T-helper 17 cell (primary cell): Measurements from ENCODE around the gene PDPK1. TPM values are rescaled to one million over a fixed set of nuclear protein-coding genes. Genes with fewer than 3 reads are reported as not detected.

Experiments used
- ATAC-seq: fragments of 150-1000 bp; cut with Tn5 transposase; 2 replicates; pipeline ENCODE4 v1.10.0; 2021; ENCODE audit warnings: mild to moderate bottlenecking, moderate library complexity
- DNase-seq, 3 donors: peaks; one replicate each; pipeline versions ENCODE4 v3.0.0 to v3.0.0-alpha.2; 2020 to 2021
- H3K9me3 ChIP-seq: one replicate; pipeline ENCODE4 v1.7.0; 2013; ENCODE audit warnings: low read length, mild to moderate bottlenecking; ENCODE audit not compliant: control insufficient read depth, poor library complexity, severe bottlenecking
- H3K27ac Mint-ChIP-seq: one replicate; pipeline ENCODE4 v1.8.0; 2022; ENCODE audit warnings: mild to moderate bottlenecking, moderate library complexity, mixed read lengths
- H3K27me3 Mint-ChIP-seq: one replicate; pipeline ENCODE4 v1.8.0; 2022; ENCODE audit warnings: mixed read lengths
- H3K36me3 Mint-ChIP-seq: one replicate; pipeline ENCODE4 v1.8.0; 2022; ENCODE audit warnings: low read depth, mixed read lengths
- H3K4me1 Mint-ChIP-seq: one replicate; pipeline ENCODE4 v1.8.0; 2022; ENCODE audit warnings: mild to moderate bottlenecking, mixed read lengths
- H3K4me3 Mint-ChIP-seq: one replicate; pipeline ENCODE4 v1.8.0; 2022; ENCODE audit warnings: mild to moderate bottlenecking, moderate library complexity, mixed read lengths
- total RNA-seq, 4 donors: library from RNA in 2 of 4; stranded (reverse) in 2 of 4; gene quantifications; one replicate each; pipeline ENCODE4 v1.2.3 and lab custom pipeline; 2022 to 2026

Gene PDPK1
- total RNA-seq, 2 donors from 2014 or later, result 65.5 to 69.7 TPM

DNA sequence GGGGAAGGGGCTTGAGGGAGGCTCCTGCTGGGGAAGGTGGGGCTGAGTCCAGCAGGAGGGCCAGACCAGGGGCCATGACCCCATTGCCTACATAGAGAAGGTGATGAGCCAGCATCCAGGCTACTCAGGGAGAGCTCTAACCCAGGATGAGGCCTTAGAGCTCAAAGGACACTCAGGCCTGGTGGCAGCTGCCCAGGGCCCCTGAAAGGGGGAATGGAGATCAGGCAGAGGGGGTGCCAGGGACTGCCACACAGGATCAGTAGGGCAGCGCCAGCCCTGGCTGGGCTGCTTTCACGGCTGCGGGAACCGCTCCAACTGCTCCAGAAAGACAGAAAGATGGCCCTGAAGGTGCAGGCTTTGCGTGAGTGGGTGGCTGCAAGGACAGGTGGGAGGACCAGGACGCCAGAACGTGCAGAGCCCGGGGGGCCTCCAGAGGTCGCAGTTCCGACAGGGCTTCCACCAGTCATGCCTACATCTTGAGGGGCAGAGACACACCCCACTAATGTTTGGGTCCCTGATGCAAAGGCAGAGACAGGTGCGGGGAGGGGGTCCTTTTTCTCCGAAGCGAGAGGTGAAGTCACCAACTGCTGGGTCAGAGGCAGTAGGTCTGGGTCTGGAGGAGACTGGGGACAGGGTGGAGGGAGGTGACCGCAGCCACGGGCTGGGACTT lies 25.0 kb upstream of the PDPK1 start:
- Mint-ChIP-seq H3K27ac (peak overlapping the region; percentile 95), H3K36me3 (peaks cover 4% of the 10 kb centered on the region), H3K27me3 (no peaks in the 10 kb centered on the region), H3K4me1 (peaks cover 48% of the 10 kb centered on the region), H3K4me3 (peak overlapping the region; percentile 93)
- H3K9me3 ChIP-seq, result no peaks in the 10 kb centered on the region
- ATAC-seq, result no peak
- no peak for DNase-seq

DNA sequence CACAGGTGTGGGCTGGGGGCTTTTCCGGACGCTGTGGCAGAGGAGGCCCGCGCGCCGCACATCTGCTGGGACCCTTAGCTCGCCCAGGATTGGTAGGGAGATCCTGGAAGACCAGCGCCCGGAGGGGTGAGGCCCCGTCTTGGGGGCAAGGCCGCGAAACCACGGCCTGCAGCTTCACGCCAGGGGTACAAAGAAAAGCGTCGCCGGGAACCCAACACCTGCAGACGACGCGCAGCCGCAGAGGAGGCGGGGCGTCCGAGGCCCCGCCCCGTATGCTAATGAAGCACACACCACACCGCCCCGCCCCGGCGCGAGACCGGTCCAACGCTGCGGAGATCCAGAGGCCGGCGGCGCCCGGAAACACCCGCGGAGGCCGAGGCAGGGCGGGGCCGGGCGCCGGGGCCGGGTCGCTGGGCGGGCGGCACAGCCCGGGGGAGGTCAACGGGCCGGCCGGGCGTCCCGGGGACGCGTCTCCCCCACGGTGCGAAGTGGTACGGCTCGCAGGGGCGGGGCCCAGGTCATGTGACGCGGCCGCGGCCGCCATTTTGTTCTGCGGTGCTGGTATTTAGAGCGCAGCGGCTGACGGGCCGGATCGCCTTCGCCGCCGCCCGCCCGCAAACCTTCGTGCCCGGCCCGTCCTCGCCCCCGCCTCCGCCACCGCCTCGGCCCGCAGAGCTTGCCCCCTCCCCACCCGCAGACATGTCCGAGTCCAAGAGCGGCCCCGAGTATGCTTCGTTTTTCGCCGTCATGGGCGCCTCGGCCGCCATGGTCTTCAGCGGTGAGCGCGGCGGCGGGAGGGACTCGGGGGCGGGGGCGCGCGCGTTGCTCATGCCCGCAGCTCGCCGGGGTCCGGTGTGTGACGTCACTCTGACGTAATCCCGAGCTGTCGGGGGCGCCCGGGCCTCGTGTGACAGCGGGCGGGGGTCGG lies 24.2 kb upstream of the PDPK1 start, which contains the start of gene ATP6V0C:
Gene ATP6V0C, plus strand, starts transcription at position 548 of the 928 bp plus-strand sequence. Its CDS starts 152 bp downstream, at position 700.
- H3K4me3 Mint-ChIP-seq, result peak within 1 kb of the TSS; percentile 93
- H3K36me3 Mint-ChIP-seq, result peaks cover 4% of the 10 kb centered on the region
- peaks cover 48% of the 10 kb centered on the region for H3K4me1 Mint-ChIP-seq

DNA sequence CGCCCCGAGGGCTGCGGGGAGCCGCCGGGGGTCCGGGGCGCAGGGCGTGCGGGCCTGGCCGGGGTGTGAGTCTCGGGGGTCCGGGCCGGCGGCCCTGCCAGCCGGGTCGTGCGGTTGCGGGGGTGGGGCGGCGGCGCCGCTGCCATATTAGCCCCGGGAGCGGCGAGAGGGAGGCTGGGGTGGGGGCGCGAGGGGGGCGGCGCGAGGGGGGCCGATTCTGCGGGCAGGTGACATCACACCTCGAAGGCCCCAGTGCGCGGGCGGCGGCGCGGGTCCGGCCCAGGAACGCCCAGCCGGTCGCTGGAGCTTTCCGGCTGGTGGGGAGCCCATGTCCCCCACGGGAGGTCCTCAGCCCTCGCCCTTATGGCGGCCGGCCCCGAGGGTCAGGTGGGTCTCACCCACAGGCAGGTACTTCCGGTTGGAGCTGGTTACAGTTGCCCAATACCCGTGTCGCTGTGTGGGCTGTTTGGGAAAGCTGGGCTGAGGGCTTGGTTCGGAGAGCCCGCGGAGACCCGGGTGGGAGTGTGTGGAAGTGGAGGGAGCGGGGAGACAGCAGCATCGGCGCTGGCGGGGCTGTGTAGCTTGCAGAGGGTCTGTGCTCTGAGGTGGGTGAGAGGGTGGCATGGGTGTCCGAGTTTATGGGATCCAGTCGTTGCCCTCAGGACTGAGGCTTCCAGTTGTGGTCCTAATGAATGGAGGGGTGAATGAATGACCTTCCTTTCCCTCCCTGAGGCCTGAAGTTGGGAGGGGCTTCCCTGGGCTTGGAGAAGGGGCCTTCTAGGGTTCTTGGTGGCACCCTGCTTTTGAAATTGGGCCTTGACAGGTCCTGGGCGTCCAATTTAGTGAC lies 23.3 kb upstream of the PDPK1 start:
- H3K4me3 Mint-ChIP-seq, result peak overlapping the region; percentile 93
- H3K27me3 Mint-ChIP-seq, result no peaks in the 10 kb centered on the region
- DNase-seq (peak in 2 of 3 donors; percentile 41 to 45), ATAC-seq (no peak)
- H3K27ac Mint-ChIP-seq, result peak overlapping the region; percentile 95
- H3K4me1 Mint-ChIP-seq, result peaks cover 52% of the 10 kb centered on the region
- H3K9me3 ChIP-seq, result no peaks in the 10 kb centered on the region
- peaks cover 4% of the 10 kb centered on the region for H3K36me3 Mint-ChIP-seq

More for the DNA sequence above, 24.2 kb upstream of the PDPK1 start, which contains the start of gene ATP6V0C:
- no peaks in the 10 kb centered on the region for H3K9me3 ChIP-seq
- DNase-seq, result peak; percentile 83 to 89 (median 86)
- peak; percentile 87 for ATAC-seq
- no peaks in the 10 kb centered on the region for H3K27me3 Mint-ChIP-seq
- H3K27ac Mint-ChIP-seq, result peak within 1 kb of the TSS; percentile 95

DNA sequence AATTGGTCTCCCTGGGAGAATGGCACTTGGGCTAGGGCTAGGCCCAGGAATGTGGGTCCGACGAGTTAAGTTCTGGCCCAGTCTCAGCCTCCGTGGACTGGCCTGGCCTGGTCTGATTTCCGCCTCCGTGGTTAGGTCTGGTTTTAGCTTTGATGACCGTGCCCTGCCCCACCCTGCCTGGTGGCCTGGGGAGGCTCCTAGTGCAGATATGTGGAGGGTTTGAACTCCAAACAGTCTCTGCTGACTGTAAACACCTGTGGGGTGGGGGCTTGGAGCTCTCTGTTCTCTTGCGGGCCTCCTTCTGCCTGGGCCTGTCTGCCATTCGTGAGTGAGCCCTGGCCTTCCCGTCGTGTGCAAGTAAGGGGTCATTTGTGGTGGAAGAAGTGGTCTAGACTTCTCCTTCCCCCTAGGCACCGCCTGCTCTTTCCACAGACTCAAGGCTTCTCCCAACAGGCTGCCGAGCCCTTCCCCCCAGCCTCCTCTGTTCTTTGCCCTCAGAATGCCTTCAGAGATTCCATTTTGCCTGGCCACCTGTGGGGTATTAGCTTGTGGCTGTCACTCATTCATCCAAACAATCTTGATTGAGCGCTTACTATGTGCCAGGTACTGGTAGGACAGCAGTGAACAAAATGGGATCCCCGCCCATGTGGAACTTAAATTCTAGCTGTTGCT lies 22.5 kb upstream of the PDPK1 start:
- Mint-ChIP-seq H3K27ac (peak overlapping the region; percentile 95), H3K36me3 (peaks cover 6% of the 10 kb centered on the region), H3K27me3 (no peaks in the 10 kb centered on the region), H3K4me3 (peak overlapping the region; percentile 93), H3K4me1 (peaks cover 55% of the 10 kb centered on the region)
- H3K9me3 ChIP-seq, result no peaks in the 10 kb centered on the region
- ATAC-seq (no peak), DNase-seq (no peak)

DNA sequence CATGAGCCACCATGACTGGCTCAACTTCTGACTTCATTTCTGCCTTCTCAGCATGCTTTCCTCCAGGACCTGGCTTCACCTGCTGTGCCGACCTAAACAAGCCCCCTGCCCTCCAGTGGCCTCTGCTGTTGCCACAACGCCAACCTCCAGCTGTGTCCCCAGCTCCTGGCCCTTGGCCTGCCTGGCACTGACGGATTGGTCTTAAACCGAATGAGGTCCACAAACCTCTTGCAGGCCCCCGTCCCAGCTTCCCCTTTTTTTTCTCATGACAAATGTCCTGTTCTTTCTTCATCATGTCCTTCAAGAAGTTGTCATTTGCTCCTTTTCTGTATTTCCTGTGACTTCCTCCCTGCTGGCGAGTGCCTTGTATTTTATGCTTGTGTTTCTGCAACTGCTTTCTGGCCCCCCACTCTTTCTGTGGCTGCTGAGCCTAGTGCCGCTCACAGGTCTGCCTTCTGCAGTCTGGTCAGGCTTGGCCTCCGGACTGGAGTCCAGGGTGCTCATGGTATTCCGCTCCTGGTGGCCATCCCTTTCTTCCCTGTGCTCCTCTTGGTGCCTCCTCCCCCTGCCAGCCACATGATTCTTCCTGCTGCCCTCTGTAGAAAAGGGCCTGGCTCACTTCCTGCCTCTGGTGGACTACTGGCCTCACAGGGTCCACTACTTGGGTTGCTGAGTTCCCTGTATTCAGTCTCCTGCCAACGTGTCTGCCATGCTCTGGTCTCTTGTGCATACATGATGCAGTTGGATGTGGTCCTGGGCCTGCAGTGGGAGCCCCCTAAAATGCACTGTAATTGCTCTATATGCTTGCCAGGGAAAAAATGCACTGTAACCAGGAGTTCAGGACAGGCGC lies 21.2 kb upstream of the PDPK1 start:
- peak overlapping the region; percentile 93 for H3K4me3 Mint-ChIP-seq
- ATAC-seq (no peak), DNase-seq (no peak)
- peaks cover 6% of the 10 kb centered on the region for H3K36me3 Mint-ChIP-seq
- no peaks in the 10 kb centered on the region for H3K27me3 Mint-ChIP-seq
- H3K4me1 Mint-ChIP-seq, result peaks cover 53% of the 10 kb centered on the region
- peak overlapping the region; percentile 95 for H3K27ac Mint-ChIP-seq
- no peaks in the 10 kb centered on the region for H3K9me3 ChIP-seq

DNA sequence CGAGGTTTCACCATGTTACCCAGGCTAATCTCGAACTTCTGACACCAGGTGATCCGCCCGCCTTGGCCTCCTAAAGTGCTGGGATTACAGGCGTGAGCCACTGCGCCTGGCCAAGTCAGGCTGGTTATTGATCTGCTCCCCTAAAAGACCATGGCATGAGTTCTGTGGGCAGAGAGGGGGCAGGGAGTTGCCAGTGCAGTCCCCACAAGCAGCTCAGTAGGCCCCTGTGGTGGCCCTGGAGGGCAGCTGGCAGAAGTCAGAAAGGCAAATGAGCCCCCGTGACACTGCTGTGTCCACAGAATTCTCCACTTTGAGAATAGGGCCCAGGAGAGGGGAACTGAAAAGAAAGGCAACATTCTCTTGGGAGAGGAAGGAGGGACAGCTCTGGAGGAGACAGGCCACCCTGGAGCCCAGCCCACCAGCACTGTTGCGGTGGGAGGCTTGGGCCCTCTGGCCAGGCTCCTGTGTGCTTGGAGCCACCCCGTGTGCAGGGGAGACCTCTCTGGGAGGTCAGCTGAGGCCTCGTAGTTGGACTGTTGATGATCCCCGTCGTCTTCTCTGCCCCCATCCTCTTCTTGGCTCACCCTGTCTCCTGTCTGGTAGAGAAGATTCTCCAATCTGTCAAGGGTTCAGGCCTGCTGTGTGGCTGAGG lies 19.7 kb upstream of the PDPK1 start:
- ATAC-seq (no peak), DNase-seq (no peak)
- Mint-ChIP-seq H3K4me3 (peak overlapping the region; percentile 19), H3K27me3 (no peaks in the 10 kb centered on the region), H3K4me1 (peaks cover 44% of the 10 kb centered on the region), H3K36me3 (peaks cover 6% of the 10 kb centered on the region), H3K27ac (peak overlapping the region; percentile 95)
- no peaks in the 10 kb centered on the region for H3K9me3 ChIP-seq

DNA sequence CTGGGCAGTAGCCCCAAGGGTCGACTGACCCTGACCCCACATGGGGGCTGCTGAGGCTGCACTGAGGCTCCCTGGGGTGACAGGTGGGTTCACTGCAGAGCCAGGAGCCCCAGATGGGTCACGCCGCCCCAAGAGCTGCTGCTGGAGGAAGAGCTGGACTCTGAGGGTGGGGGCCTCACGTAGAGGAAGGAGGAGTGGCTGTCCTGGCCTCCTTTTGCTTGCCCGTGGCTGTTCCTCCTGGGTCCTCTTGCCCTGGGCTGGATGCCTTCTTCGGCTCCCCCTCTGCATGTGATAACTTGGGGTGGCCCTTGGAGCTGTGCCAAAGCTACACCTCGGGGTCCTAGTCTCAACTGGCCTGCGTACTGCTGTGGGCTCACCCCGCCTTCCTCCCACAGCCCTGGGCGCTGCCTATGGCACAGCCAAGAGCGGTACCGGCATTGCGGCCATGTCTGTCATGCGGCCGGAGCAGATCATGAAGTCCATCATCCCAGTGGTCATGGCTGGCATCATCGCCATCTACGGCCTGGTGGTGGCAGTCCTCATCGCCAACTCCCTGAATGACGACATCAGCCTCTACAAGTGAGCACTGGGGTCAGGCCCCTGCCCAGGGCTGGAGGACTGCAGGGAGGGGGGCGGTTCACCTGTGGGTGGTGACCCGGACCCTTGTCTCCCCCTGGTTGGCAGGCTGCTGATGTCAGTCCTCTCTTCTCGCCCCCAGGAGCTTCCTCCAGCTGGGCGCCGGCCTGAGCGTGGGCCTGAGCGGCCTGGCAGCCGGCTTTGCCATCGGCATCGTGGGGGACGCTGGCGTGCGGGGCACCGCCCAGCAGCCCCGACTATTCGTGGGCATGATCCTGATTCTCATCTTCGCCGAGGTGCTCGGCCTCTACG lies 18.8 kb upstream of the PDPK1 start:
- H3K4me3 Mint-ChIP-seq, result peak overlapping the region; percentile 88
- H3K9me3 ChIP-seq, result no peaks in the 10 kb centered on the region
- H3K36me3 Mint-ChIP-seq, result peaks cover 6% of the 10 kb centered on the region
- DNase-seq (no peak), ATAC-seq (no peak)
- H3K4me1 Mint-ChIP-seq, result peaks cover 46% of the 10 kb centered on the region
- no peaks in the 10 kb centered on the region for H3K27me3 Mint-ChIP-seq
- peak overlapping the region; percentile 91 for H3K27ac Mint-ChIP-seq

DNA sequence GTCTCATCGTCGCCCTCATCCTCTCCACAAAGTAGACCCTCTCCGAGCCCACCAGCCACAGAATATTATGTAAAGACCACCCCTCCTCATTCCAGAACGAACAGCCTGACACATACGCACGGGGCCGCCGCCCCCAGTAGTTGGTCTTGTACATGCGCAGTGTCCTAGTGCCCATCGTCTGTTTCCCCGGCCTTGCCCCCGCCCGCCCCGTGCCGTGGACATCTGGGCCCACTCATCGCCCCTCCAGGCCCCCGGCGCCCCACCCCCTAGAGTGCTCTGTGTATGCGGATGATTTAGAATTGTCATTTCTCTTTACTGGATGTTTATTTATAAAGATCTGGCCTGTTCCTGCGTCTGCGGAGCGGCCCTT lies 18.1 kb upstream of the PDPK1 start:
- no peak for ATAC-seq
- no peak for DNase-seq
- Mint-ChIP-seq H3K4me1 (peaks cover 46% of the 10 kb centered on the region), H3K36me3 (peaks cover 9% of the 10 kb centered on the region), H3K4me3 (peak overlapping the region; percentile 88), H3K27me3 (no peaks in the 10 kb centered on the region), H3K27ac (peak overlapping the region; percentile 91)
- H3K9me3 ChIP-seq, result no peaks in the 10 kb centered on the region

DNA sequence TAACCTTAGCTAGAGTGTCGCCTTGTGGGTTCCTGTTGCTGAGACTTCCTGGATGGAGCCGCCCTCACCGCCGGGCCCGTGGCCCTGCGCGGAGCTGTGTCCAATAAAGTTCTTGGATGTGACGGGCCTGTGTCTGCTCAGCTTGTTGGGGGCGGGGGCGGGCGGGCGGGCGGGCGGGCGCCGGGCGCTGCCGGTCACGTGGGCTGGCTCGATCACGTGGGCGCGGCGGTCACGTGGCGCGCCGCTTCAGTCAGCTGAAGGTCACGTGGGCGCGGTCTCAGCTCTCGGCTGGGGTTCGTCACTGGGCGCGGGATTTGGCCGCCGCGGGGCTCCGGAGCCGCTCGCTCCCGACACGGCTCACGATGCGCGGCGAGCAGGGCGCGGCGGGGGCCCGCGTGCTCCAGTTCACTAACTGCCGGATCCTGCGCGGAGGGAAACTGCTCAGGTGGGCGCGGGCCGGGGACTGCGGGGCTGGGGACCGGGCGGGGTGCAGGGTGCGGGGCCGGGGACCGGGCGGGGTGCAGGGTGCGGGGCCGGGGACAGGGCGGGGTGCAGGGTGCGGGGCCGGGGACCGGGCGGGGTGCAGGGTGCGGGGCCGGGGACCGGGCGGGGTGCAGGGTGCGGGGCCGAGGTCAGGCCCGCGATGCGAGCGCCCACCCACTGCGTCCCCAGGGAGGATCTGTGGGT lies 17.6 kb upstream of the PDPK1 start, which contains the start of gene AMDHD2:
Gene AMDHD2, plus strand, starts transcription at position 275 of the 687 bp plus-strand sequence. Its CDS starts 88 bp downstream, at position 363.
- H3K36me3 Mint-ChIP-seq, result peaks cover 9% of the 10 kb centered on the region
- H3K4me3 Mint-ChIP-seq, result peak within 1 kb of the TSS; percentile 92
- ATAC-seq, result peak; percentile 62
- H3K27me3 Mint-ChIP-seq, result no peaks in the 10 kb centered on the region
- H3K9me3 ChIP-seq, result no peaks in the 10 kb centered on the region
- DNase-seq, result peak; percentile 83 to 89 (median 87)
- peak within 1 kb of the TSS; percentile 91 for H3K27ac Mint-ChIP-seq
- H3K4me1 Mint-ChIP-seq, result peaks cover 44% of the 10 kb centered on the region

DNA sequence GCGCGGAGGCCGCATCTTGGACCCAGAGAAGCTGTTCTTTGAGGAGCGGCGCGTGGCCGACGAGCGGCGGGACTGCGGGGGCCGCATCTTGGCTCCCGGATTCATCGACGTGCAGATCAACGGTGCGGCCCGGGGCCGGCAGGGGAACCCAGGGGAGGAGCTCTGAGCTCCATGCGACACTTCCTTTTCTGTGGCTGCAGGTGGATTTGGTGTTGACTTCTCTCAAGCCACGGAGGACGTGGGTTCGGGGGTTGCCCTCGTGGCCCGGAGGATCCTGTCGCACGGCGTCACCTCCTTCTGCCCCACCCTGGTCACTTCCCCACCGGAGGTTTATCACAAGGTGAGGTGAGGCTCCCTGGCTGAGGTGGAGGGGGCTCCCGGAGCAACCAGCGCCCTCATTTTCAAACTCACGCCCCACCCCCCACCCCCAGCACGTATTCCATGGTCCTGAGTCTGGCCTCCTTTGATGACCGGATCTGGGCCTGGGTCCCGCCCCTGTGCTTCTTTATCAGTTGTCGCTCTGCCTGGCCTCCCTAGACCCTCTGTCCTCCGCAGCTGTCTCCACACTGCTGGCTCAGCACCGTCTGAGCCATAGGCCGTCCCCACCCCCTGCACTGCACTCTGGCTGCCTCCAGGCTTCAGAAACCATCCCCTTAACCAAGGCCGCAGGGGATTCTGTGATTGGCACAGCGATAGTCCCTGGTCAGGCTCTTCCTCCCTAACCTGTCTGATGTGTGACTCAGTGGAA lies 16.9 kb upstream of the PDPK1 start:
- ATAC-seq, result peak; percentile 84
- peak; percentile 58 to 73 (median 64) for DNase-seq
- no peaks in the 10 kb centered on the region for H3K9me3 ChIP-seq
- peak overlapping the region; percentile 92 for H3K4me3 Mint-ChIP-seq
- H3K27ac Mint-ChIP-seq, result peak overlapping the region; percentile 91
- peaks cover 9% of the 10 kb centered on the region for H3K36me3 Mint-ChIP-seq
- no peaks in the 10 kb centered on the region for H3K27me3 Mint-ChIP-seq
- peaks cover 37% of the 10 kb centered on the region for H3K4me1 Mint-ChIP-seq
